ELR (cell line): ENCODE results near the gene PON1.

ENCODE experiments used
- DNase-seq: peaks from one replicate; pipeline ENCODE4 v3.0.0-alpha.2; 2015; ENCODE audit warnings: low read depth

Gene PON1

DNA sequence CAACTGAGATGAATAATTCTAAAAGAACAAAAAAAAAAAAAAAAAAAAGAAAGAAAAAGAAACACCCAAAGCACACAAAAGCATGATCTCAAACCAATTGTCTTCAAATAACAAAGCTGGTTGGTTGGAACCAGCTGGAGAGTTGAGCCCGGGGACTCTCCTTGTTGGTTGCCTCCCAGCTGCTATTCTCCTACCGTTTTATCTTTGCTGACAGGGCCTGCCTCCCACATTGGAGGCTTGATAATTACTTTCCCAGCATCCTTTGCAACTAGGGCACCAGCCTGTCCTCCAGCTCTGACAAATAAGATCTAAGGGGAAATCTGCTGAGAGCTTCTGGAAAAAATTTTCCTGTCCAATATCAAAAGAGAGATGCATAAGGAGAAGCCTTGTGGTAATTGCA, 6.8 kb downstream of the PON1 start:
- DNase-seq, result no peak

DNA sequence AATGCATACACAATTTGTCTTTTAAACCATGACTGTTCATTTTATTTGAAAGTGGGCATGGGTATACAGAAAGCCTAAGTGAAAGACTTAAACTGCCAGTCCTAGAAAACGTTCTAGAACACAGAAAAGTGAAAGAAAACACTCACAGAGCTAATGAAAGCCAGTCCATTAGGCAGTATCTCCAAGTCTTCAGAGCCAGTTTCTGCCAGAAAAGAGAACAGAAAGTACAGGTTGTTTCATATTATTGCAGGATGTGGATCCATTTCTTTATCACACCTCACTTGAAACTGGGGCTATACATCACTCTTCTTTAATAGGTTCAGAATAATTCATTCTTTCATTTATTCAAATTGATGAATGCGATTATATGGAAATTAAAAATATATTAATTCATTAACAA, 7.7 kb downstream of the PON1 start:
- no peak for DNase-seq

DNA sequence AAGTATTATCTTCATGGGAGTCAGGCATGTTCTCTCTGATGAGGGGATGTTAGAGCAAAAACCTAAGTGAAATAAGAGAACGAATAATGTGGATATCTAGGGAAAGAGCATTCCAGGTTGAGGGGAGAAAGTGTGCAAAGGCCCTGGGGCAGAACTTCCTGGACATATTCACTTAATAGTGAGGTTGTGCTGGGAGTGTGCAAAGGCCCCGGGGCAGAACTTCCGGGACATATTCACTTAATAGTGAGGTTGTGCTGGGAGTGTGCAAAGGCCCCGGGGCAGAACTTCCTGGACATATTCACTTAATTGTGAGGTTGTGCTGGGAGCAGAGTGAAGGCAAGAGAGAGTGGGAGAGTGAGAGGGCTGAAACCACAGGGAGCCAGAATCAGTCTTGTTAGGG, 11.8 kb downstream of the PON1 start:
- no peak for DNase-seq

DNA sequence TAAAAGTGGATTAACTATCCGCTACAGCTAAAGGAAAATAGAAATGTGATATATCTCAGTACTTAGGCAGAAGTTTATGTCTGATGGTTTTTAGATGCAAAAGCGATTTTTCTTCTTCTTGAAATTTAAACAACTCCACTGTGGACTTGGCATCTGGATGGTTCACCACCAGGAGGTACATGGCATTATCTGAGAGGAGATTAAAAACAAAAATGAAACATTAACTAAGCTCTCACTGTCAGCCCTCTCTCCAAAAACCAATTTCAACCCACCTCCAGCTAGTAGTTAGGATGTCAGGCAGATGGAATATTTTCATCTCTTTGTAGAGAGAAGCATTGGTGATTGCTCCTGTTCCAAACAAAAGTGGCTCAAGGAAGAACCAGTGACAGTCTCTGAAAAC, 12.9 kb downstream of the PON1 start:
- DNase-seq, result no peak

DNA sequence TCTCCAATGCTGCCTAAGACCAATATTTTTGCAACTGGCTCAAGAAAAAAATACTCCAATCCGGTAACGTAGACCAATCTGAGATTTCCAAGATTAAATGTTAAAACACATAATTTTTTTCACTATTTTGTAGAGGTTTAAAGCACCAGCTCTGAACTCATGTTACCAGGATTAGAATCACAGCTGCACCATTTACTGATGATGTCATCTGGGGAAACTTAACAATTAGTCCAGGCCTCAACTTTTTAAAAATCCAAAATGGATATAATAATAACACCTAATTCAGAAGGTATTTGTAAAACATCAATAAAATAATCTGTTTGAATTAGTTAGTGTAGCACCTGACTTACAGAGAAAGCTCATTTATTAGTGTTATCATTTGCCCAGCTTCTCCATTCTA, 14.4 kb downstream of the PON1 start:
- no peak for DNase-seq

DNA sequence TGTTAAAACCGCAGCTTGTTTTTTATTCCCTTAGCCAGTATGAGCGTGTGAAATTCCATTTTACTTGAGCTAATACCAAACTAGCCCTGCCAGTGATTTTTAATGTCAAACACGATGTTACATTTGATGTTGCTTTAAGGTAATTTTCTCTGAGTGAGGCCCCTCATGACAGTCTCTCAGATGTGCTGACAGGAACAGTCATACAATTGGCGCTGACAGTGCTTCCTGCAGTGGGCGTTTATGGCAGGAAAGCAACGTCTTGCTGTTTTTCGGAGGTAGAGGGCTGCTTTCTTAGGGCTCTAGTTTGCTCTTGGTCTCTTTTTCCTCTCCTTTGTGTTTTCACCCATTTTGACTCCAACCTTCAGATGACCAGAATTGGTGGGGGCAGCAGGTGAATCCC, 19.3 kb downstream of the PON1 start:
- no peak for DNase-seq

DNA sequence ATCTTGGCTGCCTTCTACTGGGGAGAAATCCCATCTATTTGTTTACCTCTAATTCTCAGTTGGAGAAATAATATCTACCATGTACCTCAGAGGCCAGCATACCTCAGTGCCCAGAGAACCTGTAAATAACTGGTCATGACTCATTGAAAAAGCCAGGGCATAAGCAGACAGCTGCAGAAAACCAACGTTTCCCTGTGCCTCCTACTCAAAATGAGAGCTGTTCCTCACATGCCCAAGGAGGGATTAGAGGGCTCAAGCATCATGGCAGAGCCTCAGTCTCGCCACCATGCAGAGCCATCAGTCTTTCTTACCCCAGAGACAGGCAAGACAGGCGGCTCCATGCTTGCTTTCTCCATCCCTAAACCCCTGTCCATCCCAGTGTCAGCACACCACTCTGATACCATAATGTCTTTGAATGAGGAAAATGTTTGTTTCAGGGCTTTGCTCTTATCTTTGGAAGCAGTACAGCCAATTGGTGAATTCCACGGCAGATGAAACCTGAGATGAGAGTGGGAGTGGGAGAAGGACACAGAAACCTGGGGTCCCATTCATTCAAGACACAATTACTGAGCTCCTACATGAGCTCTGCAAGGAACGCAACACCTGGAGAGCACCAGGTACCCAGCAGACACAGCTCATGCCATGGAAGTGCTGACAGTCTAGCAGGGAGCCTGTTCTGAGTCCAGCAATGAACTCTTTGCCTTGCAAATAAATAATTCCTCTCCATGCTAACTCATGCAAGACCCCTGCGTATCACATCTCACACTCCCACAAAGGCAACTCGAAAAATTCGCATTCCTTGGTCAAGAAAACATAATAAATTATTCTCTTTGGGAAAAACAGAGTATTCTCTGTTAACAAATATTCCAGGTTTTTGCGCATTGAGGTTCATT, 21.1 kb downstream of the PON1 start:
- DNase-seq, result peak; percentile 10

DNA sequence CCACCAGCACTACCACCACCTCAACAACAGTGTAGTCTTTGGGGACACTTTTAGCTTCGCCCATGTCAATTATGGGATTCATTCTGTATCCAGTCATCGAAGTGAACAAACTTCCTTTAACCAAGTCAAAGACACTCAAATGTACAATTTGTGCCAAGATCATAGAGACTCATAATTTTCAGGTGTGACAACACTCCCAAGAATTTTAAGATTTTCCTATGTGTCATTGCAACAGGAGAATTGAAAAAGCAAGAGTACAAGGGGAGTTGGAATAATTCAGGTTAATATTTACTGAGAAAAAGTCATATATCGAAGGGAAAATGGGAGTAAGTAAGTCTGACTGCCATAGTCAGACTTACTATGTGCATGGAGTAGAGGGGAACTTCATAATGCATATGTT, 26.2 kb downstream of the PON1 start:
- no peak for DNase-seq

DNA sequence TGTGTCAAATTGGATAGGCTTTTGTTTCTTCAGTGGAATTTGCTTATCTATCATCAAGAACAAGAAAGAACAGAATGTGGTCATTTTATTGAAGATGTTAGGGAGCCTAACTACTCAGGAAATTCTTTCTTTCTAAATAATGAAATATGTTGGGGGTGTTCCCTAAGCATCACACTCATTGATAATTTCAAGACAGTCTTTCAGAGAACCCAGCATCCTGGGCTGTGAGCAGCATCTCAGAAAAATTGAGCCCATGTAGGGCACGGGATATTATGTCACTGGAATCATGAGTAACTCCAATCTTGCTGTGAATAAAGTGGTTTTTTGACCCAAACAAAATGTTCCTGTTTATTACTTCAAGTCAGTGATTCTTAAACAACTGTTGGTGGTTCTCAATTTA, 27.3 kb downstream of the PON1 start:
- DNase-seq, result no peak

DNA sequence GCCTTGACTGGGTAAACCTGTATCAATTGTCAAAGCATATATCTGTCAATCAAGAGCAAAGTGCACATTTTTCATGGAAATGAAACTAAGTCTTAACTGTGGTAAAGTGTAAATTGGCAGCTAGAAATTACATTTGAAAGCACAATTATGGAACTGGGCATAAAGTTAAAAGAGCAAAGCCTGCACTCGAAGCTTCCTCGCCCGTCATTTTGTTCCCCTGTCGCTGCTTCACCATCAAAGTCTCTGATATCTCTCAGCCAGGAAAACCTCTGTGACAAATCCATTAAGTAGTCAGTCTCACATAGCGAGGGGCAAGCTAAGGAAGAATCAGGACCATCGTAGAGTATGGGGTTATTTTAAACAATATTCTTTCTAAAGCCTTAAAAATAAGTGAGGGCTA, 27.9 kb downstream of the PON1 start:
- DNase-seq, result no peak

DNA sequence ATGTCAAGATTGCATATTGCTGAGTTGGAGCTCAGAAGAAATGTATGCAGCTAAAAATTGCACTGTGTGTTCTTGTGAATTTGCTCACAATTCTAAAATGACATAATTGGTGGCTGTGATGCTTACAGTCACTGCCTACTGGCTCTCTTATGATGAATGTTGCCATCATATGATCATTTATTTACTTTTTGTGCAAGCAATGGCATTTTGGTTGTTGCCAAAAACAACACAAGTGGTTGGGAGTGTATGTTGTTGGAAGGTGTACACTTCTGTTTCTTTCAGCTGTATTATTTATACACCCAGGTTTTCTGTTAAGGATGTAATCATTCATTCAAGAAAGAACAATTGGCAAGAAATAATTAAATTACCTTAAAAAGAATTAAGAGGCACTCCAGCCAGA, 28.9 kb downstream of the PON1 start:
- no peak for DNase-seq

DNA sequence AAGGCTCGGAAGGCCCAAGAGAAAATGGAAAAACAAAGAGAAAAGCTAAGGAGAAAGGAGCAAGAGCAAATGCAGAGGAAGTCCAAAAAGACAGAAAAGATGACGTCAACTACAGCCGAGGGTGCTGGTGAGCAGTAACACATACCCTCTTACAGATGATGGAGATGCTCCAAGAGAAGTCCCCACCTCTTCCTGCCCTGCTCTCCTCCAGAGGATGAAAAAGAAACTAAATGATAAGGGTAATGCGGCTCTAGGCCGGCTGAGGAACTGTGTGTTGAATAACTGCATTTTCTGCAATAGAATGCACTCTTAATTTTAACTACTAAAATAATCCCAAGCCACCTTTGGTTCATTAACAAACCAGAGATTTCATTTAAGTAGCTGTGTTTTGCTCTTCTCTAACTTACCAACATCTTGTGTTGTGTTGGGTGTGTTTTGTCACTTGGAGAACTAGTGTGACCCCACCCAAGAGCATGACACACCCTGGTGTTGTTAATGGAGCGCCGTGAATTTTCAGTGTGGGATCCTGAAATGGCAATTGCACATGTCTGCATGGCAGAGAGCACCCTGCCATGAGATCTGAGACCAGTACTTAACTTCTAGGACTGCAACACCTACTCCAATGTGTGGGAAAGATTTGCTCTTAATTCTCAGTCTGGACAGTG, 34.0 kb downstream of the PON1 start:
- DNase-seq, result no peak

DNA sequence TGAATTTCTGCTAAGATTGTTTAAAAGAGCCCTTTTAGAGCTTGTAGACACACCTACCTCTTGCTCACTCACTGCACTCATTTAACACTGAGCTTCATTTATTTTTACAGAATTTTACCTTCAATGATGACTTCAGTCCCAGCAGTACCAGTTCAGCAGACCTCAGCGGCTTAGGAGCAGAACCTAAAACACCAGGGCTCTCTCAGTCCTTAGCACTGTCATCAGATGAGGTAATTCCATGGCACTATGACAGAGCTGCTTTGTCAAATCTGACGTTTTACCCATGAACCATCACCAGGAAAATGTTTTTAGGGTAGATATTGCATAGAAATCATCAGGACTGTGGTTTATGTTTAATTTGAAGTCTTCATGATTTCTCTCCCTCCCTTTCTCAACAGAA, 38.2 kb downstream of the PON1 start:
- no peak for DNase-seq

DNA sequence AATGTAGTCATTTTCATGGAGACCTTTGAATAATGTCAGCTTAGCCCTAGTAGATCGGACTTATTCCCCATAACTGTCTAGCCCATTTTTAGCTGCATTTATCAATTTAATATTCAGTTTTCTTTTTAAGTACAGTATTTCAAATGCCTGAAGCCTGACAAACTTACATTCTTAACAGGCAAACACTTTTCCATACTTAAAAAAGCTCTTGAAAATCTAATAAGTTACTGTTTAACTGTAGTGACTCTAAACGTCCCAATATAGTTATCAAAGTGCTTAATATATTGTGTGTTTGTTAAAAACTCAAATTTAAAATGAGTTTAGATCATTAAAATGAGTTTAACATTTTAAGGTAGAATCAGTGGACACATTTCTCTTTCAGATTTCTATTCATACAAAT, 44.9 kb downstream of the PON1 start:
- no peak for DNase-seq

DNA sequence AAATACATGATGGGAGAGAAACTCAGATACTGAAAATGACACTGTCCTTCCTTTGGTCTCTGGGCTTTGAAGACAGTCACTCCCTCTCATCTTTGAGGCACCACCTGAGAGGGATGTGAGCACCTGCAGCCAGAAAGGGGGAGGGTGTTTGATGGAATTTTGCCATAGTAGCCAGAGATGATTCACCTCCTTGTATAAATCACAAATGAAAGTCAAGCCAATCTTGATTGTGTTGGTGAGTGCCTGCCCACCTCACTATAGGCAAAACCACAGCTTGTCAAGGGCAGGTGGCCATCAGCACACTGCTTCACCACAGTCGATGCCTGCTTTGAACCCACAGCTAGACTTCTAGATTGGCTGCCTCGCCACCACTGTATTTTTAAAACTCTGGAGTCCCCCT, 48.2 kb downstream of the PON1 start:
- no peak for DNase-seq

DNA sequence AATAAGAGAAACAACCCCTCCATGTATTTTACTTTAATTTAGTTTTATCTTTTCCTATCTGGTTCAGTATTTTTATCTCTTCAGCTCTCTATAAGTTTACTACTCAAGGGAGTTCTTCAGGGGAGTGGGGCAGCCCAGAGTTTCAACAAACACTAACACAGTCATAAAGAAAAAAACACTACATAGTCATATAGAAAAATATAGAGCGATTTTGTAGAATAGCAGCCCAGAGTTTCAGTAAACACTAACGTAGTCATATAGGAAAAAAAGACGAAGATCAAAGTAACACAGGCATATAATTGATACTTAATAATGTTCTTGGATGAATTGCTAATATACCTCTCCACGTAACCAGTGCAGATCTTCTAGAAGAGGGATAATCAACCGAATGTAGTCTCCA, 54.7 kb downstream of the PON1 start:
- no peak for DNase-seq

DNA sequence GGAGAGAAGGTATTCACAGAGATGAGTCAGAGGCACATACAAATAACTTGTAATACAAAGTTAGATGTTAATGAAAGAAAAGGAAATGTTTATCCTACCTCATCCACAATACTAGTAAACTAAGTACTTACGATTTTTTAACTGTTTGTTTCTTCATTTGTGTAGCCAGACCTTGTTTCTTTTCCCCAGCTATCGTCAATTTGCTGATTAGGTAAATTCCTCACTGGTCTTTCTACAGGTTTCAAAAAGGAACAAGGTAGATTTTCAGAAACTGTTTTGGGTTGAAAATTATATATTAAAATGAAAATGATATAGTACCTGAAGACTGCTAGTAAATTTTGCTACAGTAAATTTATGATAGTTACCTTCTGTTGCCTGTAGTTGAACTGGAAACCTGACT, 56.6 kb downstream of the PON1 start:
- no peak for DNase-seq

DNA sequence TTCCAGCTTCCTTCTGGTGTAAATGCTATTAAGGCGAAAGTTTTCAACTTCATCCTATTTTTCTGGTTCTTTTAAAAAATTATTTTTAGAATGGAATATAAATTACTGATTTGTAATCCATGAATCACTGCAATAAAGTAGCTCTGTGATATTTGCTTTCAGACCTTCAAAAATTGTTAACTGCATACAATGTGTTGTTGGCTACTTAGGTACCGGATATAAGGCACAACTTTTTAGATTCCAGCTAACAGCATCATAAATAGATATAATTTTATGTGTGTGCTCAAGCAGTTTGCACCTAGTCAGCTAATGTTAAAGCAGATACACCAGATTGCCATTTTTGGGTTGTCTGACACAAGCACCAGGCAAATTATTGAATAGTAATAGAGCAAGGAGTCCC, 58.7 kb downstream of the PON1 start:
- no peak for DNase-seq

DNA sequence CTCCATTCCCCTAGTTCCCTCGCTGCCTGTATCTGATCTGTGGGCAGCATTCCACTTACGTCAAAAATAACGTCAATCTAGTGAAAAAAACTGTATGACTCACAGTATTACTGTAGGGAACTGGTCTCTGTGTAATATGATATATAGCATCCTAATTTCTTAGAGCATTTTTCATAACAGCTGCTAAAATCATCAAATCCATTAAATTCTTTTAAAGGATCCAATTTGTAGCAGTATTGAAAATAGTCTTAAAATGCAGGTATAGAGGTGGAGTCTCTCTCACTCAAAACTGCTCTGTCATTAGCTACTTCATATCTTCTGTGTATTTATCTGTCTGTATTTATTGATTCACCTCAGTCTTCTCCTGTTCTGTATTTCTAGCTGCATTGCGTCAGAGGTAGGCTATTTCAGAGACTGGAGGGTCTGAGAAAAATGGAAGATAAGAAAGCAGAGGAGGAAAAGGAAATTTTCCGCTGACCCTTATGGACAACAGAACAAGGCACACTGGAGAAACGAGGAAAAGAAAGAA, 59.9 kb downstream of the PON1 start:
- peak; percentile 68 for DNase-seq

DNA sequence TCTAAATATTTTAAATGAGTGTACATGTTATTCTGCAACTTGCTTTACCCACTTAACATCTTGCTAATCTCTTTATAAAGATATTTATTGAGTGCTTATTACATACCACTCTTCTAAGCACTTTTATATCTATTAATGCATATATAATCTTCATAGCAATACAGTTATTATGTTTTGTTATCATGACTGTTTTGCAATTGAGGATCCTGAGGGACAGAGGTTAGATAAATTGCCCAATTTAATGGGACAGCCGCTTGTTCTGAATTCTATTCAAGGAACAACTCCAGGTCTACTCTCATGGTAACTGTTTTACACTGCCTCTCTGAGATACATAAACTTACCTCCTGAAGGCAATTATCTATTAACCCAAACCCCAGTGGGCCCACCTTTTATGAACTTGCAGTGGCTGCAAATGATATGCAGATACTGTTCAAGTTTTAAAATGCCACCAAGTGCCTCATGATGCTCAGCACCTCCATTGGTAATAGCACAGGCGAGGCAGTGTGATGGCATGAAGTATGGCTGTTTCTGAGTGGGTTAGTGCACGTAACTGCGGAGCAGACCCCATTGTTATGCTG, 60.5 kb downstream of the PON1 start:
- no peak for DNase-seq

DNA sequence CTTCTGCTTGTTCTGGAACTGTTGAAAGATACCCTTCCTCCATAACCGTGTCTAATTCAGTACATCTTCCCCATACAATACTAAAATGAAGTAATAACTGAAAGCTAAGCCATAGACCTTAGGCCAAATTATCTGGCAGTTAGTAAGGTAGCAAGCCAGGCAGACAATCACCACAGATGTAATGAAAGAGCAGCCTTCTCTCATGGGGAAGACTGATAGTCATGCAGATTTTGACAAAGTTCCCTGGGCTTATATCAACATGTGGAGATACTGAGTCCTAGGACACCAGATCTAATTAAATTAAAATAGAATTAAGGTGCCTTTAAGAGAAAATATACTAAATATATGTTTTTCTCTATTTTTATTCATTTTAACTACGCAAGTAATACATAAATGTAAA, 61.5 kb downstream of the PON1 start:
- no peak for DNase-seq

DNA sequence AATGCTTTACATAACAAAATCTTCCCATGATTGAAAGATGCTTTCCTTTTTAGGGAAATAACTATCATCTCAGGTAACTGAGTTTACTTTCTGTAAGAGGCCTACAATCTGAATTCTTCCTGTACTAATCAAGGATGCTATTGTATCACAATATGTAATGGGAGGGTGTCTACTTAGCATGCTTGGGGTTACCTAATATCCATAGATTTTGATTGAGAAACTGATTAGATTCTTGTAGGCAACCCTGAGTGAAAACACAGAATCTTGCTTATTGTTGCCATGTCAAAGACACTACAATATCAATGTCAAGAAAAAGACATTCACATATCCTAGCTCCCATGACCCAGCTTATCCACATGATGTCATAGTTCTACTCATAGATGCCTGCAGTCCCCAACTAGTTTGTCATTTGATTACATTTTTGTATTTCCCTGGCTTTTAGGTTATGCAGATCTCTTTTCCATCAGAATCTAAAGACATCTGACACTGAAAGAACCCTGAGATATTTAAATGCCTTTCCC, 62.4 kb downstream of the PON1 start:
- no peak for DNase-seq

DNA sequence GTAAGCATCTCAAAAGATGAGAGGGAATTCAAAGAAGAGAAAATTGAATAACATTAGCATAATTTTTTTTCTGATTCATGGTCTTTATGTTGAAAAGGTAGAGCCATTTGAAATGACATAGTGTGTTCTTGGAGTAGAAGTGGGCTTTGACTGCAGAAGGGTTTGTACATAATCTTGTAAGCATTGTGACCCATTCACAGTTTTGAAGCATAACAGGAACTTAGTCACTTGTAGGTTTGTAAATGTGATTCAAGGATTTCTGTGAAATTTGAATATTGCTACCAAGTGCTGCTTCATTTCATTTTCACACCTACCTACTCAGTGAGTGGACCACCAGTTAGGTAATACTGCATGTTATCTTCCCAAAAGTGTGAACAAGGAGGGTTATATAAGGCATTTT, 68.6 kb downstream of the PON1 start:
- no peak for DNase-seq
